GM06990 (cell line): ENCODE measurements around the gene SLC35D3.

Experiments
- DNase-seq: peaks from one replicate; pipeline ENCODE4 v3.0.0-alpha.2; 2011; ENCODE audit not compliant: insufficient read length; ENCODE audit errors: extremely low read depth
- H3K27me3 ChIP-seq: replicated peaks from 2 replicates; pipeline ENCODE4 v1.6.0; 2011; ENCODE audit warnings: low read length; ENCODE audit not compliant: control insufficient read depth, insufficient read depth
- H3K36me3 ChIP-seq: 2 replicates; pipeline ENCODE4 v1.5.1; 2011; ENCODE audit warnings: low read length; ENCODE audit not compliant: control insufficient read depth, insufficient read depth
- H3K4me3 ChIP-seq: replicated peaks from 2 replicates; pipeline ENCODE4 v1.5.1; 2011; ENCODE audit warnings: low read depth, mild to moderate bottlenecking, control low read depth, low read length
- CTCF ChIP-seq: IDR thresholded peaks from 2 replicates; pipeline ENCODE4 v1.5.1; 2011; ENCODE audit warnings: low read length, control low read depth, mild to moderate bottlenecking, inconsistent platforms; ENCODE audit not compliant: insufficient read depth, poor library complexity, severe bottlenecking

Gene SLC35D3

DNA sequence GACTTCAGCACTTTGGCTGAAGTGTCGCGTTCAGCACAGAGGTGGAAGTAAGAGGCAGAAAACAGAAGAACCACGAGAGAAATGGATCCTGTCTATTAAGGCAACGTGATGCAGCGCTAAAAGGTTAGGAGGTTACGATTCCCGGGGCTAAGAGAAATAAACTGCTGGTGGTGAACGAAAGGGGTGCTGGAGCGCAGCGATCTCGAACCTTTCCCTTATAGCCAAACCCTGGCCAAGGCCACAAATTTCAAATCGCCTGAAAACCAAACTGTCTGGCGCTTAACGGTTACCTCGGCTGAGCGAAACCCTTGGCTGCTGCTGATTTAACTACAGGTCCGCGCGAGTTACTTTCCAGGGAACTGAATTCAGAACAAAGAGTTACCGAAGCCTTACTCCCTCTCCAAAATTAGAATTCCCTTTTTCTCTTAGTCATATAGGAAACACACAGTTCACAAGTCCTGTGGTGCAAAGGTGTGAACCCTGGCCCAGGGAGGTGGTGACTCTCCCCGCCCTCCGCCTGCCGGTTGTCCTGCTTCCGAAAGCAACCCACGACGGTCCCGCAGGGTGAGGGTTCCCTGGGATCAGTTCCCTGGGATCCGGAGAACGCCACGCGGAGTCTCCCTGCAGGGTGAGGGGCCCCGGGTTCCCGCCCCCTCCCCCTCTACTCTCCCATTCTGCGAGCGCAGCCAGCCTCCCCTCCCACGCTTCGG lies 1.3 kb upstream of the SLC35D3 start:
- Histone ChIP-seq H3K36me3 (no peaks in the 10 kb centered on the region), H3K27me3 (peaks cover 2% of the 10 kb centered on the region), H3K4me3 (peak overlapping the region; percentile 52)
- peak; percentile 11 for DNase-seq
- TF ChIP-seq CTCF, result no peak

GRCh38 chr6:136921381-136921935 lies 643 bp upstream of the SLC35D3 start:
- TF ChIP-seq CTCF, result no peak
- Histone ChIP-seq H3K27me3 (peaks cover 2% of the 10 kb centered on the region), H3K4me3 (peak overlapping the region; percentile 52), H3K36me3 (no peaks in the 10 kb centered on the region)
- peak; percentile 13 for DNase-seq

GRCh38 chr6:136922685-136923006 lies 545 bp downstream of the SLC35D3 start:
- Histone ChIP-seq H3K27me3 (peaks cover 2% of the 10 kb centered on the region), H3K4me3 (peak overlapping the region; percentile 37), H3K36me3 (no peaks in the 10 kb centered on the region)
- no peak for DNase-seq
- no peak for TF ChIP-seq CTCF

- TF ChIP-seq CTCF, result no peak
- Histone ChIP-seq H3K36me3 (no peaks in the 10 kb centered on the region), H3K4me3 (no peak overlapping the region), H3K27me3 (peaks cover 2% of the 10 kb centered on the region)
- no peak for DNase-seq
Observed at GRCh38 chr6:136923116-136923953, 1.2 kb downstream of the SLC35D3 start.

- no peak for TF ChIP-seq CTCF
- H3K4me3 ChIP-seq, result no peak overlapping the region
- peaks cover 2% of the 10 kb centered on the region for H3K27me3 ChIP-seq
- no peak for DNase-seq
- H3K36me3 ChIP-seq, result no peaks in the 10 kb centered on the region
Observed at GRCh38 chr6:136923954-136924673, 2.0 kb downstream of the SLC35D3 start.
